Neural cell (in vitro differentiated cells): Measurements from ENCODE around the gene PGF. TPM values are rescaled to one million over a fixed set of nuclear protein-coding genes. Genes with fewer than 3 reads are reported as not detected.

ENCODE experiments used
- H2AFZ ChIP-seq: fragments of 200-600, 300-800 bp; sonication (generic), shearing (Covaris generic); 2 replicates; pipeline ENCODE4 v1.6.0; 2014; ENCODE audit warnings: low read depth, mild to moderate bottlenecking, antibody characterized with exemption, low read length, moderate library complexity
- H3F3A ChIP-seq: fragments of 200-600 bp; shearing (Covaris generic); 2 replicates; pipeline ENCODE4 v1.6.1; 2016; ENCODE audit warnings: mild to moderate bottlenecking, moderate library complexity, mixed read lengths, antibody characterized with exemption, low read length; ENCODE audit not compliant: insufficient read depth, poor library complexity, severe bottlenecking
- H3K27ac ChIP-seq: fragments of 200-600, 300-800 bp; sonication (generic), shearing (Covaris generic); 2 replicates; pipeline ENCODE4 v1.5.1; 2014; ENCODE audit warnings: mild to moderate bottlenecking, low read length, moderate library complexity
- H3K27me3 ChIP-seq: fragments of 300-800, 200-600 bp; sonication (generic), shearing (Covaris generic); 2 replicates; pipeline ENCODE4 v1.6.0; 2014; ENCODE audit warnings: mild to moderate bottlenecking, low read depth, low read length, moderate library complexity; ENCODE audit not compliant: insufficient read depth
- H3K36me3 ChIP-seq: fragments of 300-800, 200-600 bp; sonication (generic), shearing (Covaris generic); 2 replicates; pipeline ENCODE4 v1.5.1; 2014; ENCODE audit warnings: mild to moderate bottlenecking, antibody characterized with exemption, low read length, moderate library complexity; ENCODE audit not compliant: insufficient read depth
- H3K4me2 ChIP-seq: fragments of 300-800, 200-600 bp; sonication (generic), shearing (Covaris generic); 2 replicates; pipeline ENCODE4 v1.6.0; 2014; ENCODE audit warnings: mild to moderate bottlenecking, low read length
- H3K4me3 ChIP-seq: fragments of 300-800, 200-600 bp; sonication (generic), shearing (Covaris generic); 2 replicates; pipeline ENCODE4 v1.5.1; 2014; ENCODE audit warnings: mild to moderate bottlenecking, low read length, moderate library complexity
- H3K79me2 ChIP-seq: fragments of 200-600 bp; shearing (Covaris generic); replicated peaks from 2 replicates; pipeline ENCODE4 v1.6.0; 2014; ENCODE audit warnings: mild to moderate bottlenecking, low read length, moderate library complexity; ENCODE audit not compliant: insufficient read depth
- H3K9ac ChIP-seq: fragments of 300-800, 200-600 bp; sonication (generic), shearing (Covaris generic); 2 replicates; pipeline ENCODE4 v1.6.1; 2016; ENCODE audit warnings: mild to moderate bottlenecking, low read length, mixed read lengths
- H3K9me2 ChIP-seq: fragments of 200-600 bp; shearing (Covaris generic); 2 replicates; pipeline ENCODE4 v1.6.1; 2016; ENCODE audit warnings: mild to moderate bottlenecking, low read length, mixed read lengths; ENCODE audit not compliant: insufficient read depth
- H3K9me3 ChIP-seq: fragments of 200-600, 300-800 bp; sonication (generic), shearing (Covaris generic); 2 replicates; pipeline ENCODE4 v1.6.1; 2016; ENCODE audit warnings: mild to moderate bottlenecking, mixed run types, low read length, moderate library complexity, mixed read lengths
- H4K20me1 ChIP-seq: fragments of 200-600 bp; shearing (Covaris generic); 2 replicates; pipeline ENCODE4 v1.6.1; 2016; ENCODE audit warnings: mild to moderate bottlenecking, mixed run types; ENCODE audit not compliant: insufficient read depth
- CTCF ChIP-seq: fragments of 450-650 bp; IDR thresholded peaks from 2 replicates; pipeline ENCODE4 v1.5.1; 2014; ENCODE audit warnings: antibody characterized with exemption, mild to moderate bottlenecking, moderate library complexity; ENCODE audit not compliant: poor library complexity, severe bottlenecking
- EP300 ChIP-seq: fragments of 450-650 bp; conservative IDR thresholded peaks from 2 replicates; pipeline ENCODE4 v1.6.1; 2014; ENCODE audit warnings: antibody characterized with exemption, mild to moderate bottlenecking, moderate library complexity; ENCODE audit not compliant: poor library complexity, severe bottlenecking
- EZH2 ChIP-seq: fragments of 200-600, 300-800 bp; shearing (Covaris generic), sonication (generic); IDR thresholded peaks from 2 replicates; pipeline ENCODE4 v1.6.1; 2014; ENCODE audit warnings: antibody characterized with exemption, low read length, borderline replicate concordance, mild to moderate bottlenecking; ENCODE audit not compliant: insufficient read depth, poor library complexity, severe bottlenecking
- MXI1 ChIP-seq: fragments of 450-650 bp; conservative IDR thresholded peaks from 2 replicates; pipeline ENCODE4 v1.6.1; 2014; ENCODE audit warnings: antibody characterized with exemption, mild to moderate bottlenecking; ENCODE audit not compliant: poor library complexity, severe bottlenecking
- POLR2AphosphoS5 ChIP-seq: IDR thresholded peaks from 2 replicates; pipeline ENCODE4 v1.6.1; 2012
- RAD21 ChIP-seq: fragments of 450-650 bp; conservative IDR thresholded peaks from 2 replicates; pipeline ENCODE4 v1.6.1; 2014; ENCODE audit warnings: antibody characterized with exemption, mild to moderate bottlenecking, moderate library complexity
- REST ChIP-seq: IDR thresholded peaks from 2 replicates; pipeline ENCODE4 v1.6.1; 2012; ENCODE audit warnings: borderline replicate concordance
- SMC3 ChIP-seq: fragments of 450-650 bp; conservative IDR thresholded peaks from 2 replicates; pipeline ENCODE4 v1.6.1; 2014; ENCODE audit warnings: antibody characterized with exemption, mild to moderate bottlenecking, moderate library complexity; ENCODE audit not compliant: poor library complexity
- TAF1 ChIP-seq: IDR thresholded peaks from 2 replicates; pipeline ENCODE4 v1.6.1; 2012; ENCODE audit warnings: low read depth
- polyA plus RNA-seq: library from polyadenylated mRNA; depleted of rRNA; stranded (reverse); fragments of >200 nt; gene quantifications from 2 replicates; pipeline ENCODE4 v1.2.3, GENCODE V29; 2014

The PGF gene
- polyA plus RNA-seq, 1 donor from 2014 or later, result not detected

GRCh38 chr14:74913986-74914573 is 41.3 kb downstream of the PGF start:
- Histone ChIP-seq H3K4me2 (no peak overlapping the region), H3K9ac (no peak overlapping the region), H2AFZ (no peak overlapping the region), H4K20me1 (no peaks in the 10 kb centered on the region), H3K9me2 (no peaks in the 10 kb centered on the region), H3K4me3 (no peak overlapping the region), H3K79me2 (no peaks in the 10 kb centered on the region), H3K9me3 (no peaks in the 10 kb centered on the region), H3K27ac (no peak overlapping the region), H3F3A (no peaks in the 10 kb centered on the region), H3K27me3 (no peaks in the 10 kb centered on the region), H3K36me3 (no peaks in the 10 kb centered on the region)
- TF ChIP-seq RAD21 (peak; percentile 44), EP300 (no peak), CTCF (peak; percentile 45), POLR2AphosphoS5 (no peak), TAF1 (no peak), REST (no peak), MXI1 (no peak), EZH2 (no peak), SMC3 (peak; percentile 54)

GRCh38 chr14:74913393-74913910 is 41.9 kb downstream of the PGF start:
- no peaks in the 10 kb centered on the region for H3K36me3 ChIP-seq
- no peak overlapping the region for H3K4me2 ChIP-seq
- H4K20me1 ChIP-seq, result no peaks in the 10 kb centered on the region
- H3F3A ChIP-seq, result no peaks in the 10 kb centered on the region
- no peak overlapping the region for H3K27ac ChIP-seq
- no peaks in the 10 kb centered on the region for H3K79me2 ChIP-seq
- no peak overlapping the region for H3K4me3 ChIP-seq
- TF ChIP-seq MXI1 (no peak), SMC3 (no peak), CTCF (no peak), EZH2 (no peak), REST (no peak), RAD21 (no peak), TAF1 (no peak), EP300 (no peak), POLR2AphosphoS5 (no peak)
- H3K9me2 ChIP-seq, result no peaks in the 10 kb centered on the region
- no peak overlapping the region for H2AFZ ChIP-seq
- H3K9ac ChIP-seq, result no peak overlapping the region
- no peaks in the 10 kb centered on the region for H3K9me3 ChIP-seq
- H3K27me3 ChIP-seq, result no peaks in the 10 kb centered on the region
